Liver (tissue), 3 donors: ENCODE measurements around the gene MICALL1.

Source experiments
- ATF3 ChIP-seq: IDR thresholded peaks from 2 replicates; pipeline ENCODE4 v1.6.1; 2016; ENCODE audit warnings: antibody characterized with exemption
- CTCF ChIP-seq: fragments of 150-350 bp; IDR thresholded peaks from 2 replicates; pipeline ENCODE4 v1.5.1; 2017; ENCODE audit warnings: improper control_type of control experiment, low read depth, low read length; ENCODE audit not compliant: missing input control
- FOXA1 ChIP-seq: IDR thresholded peaks from 2 replicates; pipeline ENCODE4 v1.6.1; 2016; ENCODE audit warnings: antibody characterized with exemption
- REST ChIP-seq: IDR thresholded peaks from 2 replicates; pipeline ENCODE4 v1.6.1; 2016; ENCODE audit warnings: antibody characterized with exemption, mild to moderate bottlenecking
- donor health status: healthy.
- donor health status: healthy.

GRCh38 chr22:37893583-37893983 lies 12.5 kb upstream of the MICALL1 start:
- TF ChIP-seq FOXA1 (no peak), REST (no peak), ATF3 (no peak), CTCF (no peak)
